ENCODE results near the gene AMER3. TPM values are rescaled to one million over a fixed set of nuclear protein-coding genes. Genes with fewer than 3 reads are reported as not detected.
"Not testable (repeated sequence)": the region's sequence is repeated elsewhere in the genome, so short reads cannot be mapped to it uniquely, and the experiment has no call there.

AMER3 gene
- total RNA-seq = not detected

GRCh38 chr2:130755256-130756052 is at the start of gene AMER3:
Gene AMER3 (plus strand): TSS chr2:130755540. CDS start chr2:130762073, 6,533 bp downstream.
- 1 to 2% methylated on average over 27 to 39 of the region's 43 CpGs for WGBS, 2 donors
- no peak for TF ChIP-seq POLR2A (IDR thresholded peaks at IDR 0.05)
- no peak for TF ChIP-seq CTCF (IDR thresholded peaks at IDR 0.05)
- no peak within 1 kb of the TSS for H3K4me3 ChIP-seq (ENCODE audit: low read depth, poor library complexity, severe bottlenecking)
- intact Hi-C loops (cut with DNase I; ENCODE audit: low total_unique reads) = no loop called here
- DNase-seq (ENCODE audit: low spot score in 2 of 2) = peak in 1 of 2 donors; percentile 68

- intact Hi-C loops (cut with DNase I; ENCODE audit: low total_unique reads); H3K4me3 ChIP-seq (ENCODE audit: low read depth, poor library complexity, severe bottlenecking); DNase-seq (ENCODE audit: low spot score in 2 of 2): not testable (repeated sequence)
- no CpG with 5 or more reads among the region's 2 CpGs for WGBS, 2 donors
Observed at GRCh38 chr2:130714795-130715194, 40.5 kb upstream of the AMER3 start.

- DNase-seq (ENCODE audit: low spot score in 2 of 2) = no peak
- WGBS, 2 donors = 55 to 81% methylated on average over 8 of the region's 8 CpGs
- intact Hi-C loops (cut with DNase I; ENCODE audit: low total_unique reads) = no loop called here
- TF ChIP-seq POLR2A (IDR thresholded peaks at IDR 0.05) = no peak
- TF ChIP-seq CTCF (IDR thresholded peaks at IDR 0.05) = no peak
- no peak overlapping the region for H3K4me3 ChIP-seq (ENCODE audit: low read depth, poor library complexity, severe bottlenecking)
Observed at GRCh38 chr2:130720036-130720435, 35.3 kb upstream of the AMER3 start.

GRCh38 chr2:130720528-130720927 is 34.8 kb upstream of the AMER3 start:
- no peak for TF ChIP-seq POLR2A (IDR thresholded peaks at IDR 0.05)
- TF ChIP-seq CTCF (IDR thresholded peaks at IDR 0.05) = no peak
- no peak for DNase-seq (ENCODE audit: low spot score in 2 of 2)
- no peak overlapping the region for H3K4me3 ChIP-seq (ENCODE audit: low read depth, poor library complexity, severe bottlenecking)
- WGBS, 2 donors = 66 to 69% methylated on average over 3 of the region's 3 CpGs
- intact Hi-C loops (cut with DNase I; ENCODE audit: low total_unique reads) = no loop called here

GRCh38 chr2:130724455-130724854 is 30.9 kb upstream of the AMER3 start:
- 91 to 92% methylated on average over 2 of the region's 2 CpGs for WGBS, 2 donors
- TF ChIP-seq POLR2A (IDR thresholded peaks at IDR 0.05) = no peak
- no peak for TF ChIP-seq CTCF (IDR thresholded peaks at IDR 0.05)
- H3K4me3 ChIP-seq (ENCODE audit: low read depth, poor library complexity, severe bottlenecking) = no peak overlapping the region
- no peak for DNase-seq (ENCODE audit: low spot score in 2 of 2)
- intact Hi-C loops (cut with DNase I; ENCODE audit: low total_unique reads) = no loop called here

- TF ChIP-seq POLR2A (IDR thresholded peaks at IDR 0.05) (no peak), CTCF (IDR thresholded peaks at IDR 0.05) (no peak)
- 14 to 16% methylated on average over 19 to 20 of the region's 20 CpGs for WGBS, 2 donors
- intact Hi-C loops (cut with DNase I; ENCODE audit: low total_unique reads) = no loop called here
- no peak overlapping the region for H3K4me3 ChIP-seq (ENCODE audit: low read depth, poor library complexity, severe bottlenecking)
- DNase-seq (ENCODE audit: low spot score in 2 of 2) = peak in 1 of 2 donors; percentile 81
Observed at GRCh38 chr2:130726614-130727180, 28.6 kb upstream of the AMER3 start.

Measured in lower leg skin (tissue), 4 donors.